ENCODE results near the gene ATP4A. TPM values are rescaled to one million over a fixed set of nuclear protein-coding genes. Genes with fewer than 3 reads are reported as not detected.

ATP4A gene
- total and polyA plus RNA-seq, 9 of the 15 experiments (the other 6 are each of a cell fraction or from before 2014, with no cell fraction given), result 0.15 TPM; not detected in 8

- TF ChIP-seq MNT (conservative IDR thresholded peaks at IDR 0.05) (peak in 1 of 2 experiments; percentile 58; a peak in 2 of 4 replicates), IRF1 (CRISPR knock-in tag; IDR thresholded peaks at IDR 0.05; ENCODE audit: borderline replicate concordance) (no peak), TAF1 (IDR thresholded peaks at IDR 0.05; ENCODE audit: control insufficient read depth, extremely low read depth, insufficient read depth, low read length, severe bottlenecking) (no peak), NFXL1 (CRISPR knock-in tag; IDR thresholded peaks at IDR 0.05) (no peak), THRAP3 (IDR thresholded peaks at IDR 0.05; ENCODE audit: borderline replicate concordance) (no peak), ZNF431 (CRISPR knock-in tag; IDR thresholded peaks at IDR 0.05) (no peak), ESRRA (IDR thresholded peaks at IDR 0.05; ENCODE audit: borderline replicate concordance, low read depth) (0 out of 2 replicates have a peak, but pooled peaks have one; percentile 9), ZNF324 (CRISPR knock-in tag; IDR thresholded peaks at IDR 0.05) (no peak), NFRKB (IDR thresholded peaks at IDR 0.05; ENCODE audit: low read depth) (no peak), MLX (CRISPR knock-in tag; conservative IDR thresholded peaks at IDR 0.05) (no peak), RAD21 (CRISPR knock-in tag; conservative IDR thresholded peaks at IDR 0.05 in 1 of 2, IDR thresholded peaks at IDR 0.05 in 1 of 2) (peak in 1 of 2 experiments; percentile 42; a peak in 2 of 4 replicates), CCNT2 (IDR thresholded peaks at IDR 0.05; ENCODE audit: borderline replicate concordance, extremely low read depth, insufficient read length, low read depth, low read length) (no peak), ZNF586 (CRISPR knock-in tag; conservative IDR thresholded peaks at IDR 0.05) (no peak), SAP30 (IDR thresholded peaks at IDR 0.05; ENCODE audit: borderline replicate concordance, insufficient read depth, low read depth, low read length, poor library complexity, severe bottlenecking) (no peak), SAFB (IDR thresholded peaks at IDR 0.05; ENCODE audit: borderline replicate concordance, low read depth, low read length) (no peak), ZNF780A (CRISPR knock-in tag; IDR thresholded peaks at IDR 0.05) (no peak), ZNF121 (CRISPR knock-in tag; conservative IDR thresholded peaks at IDR 0.05) (no peak), ATF7 (IDR thresholded peaks at IDR 0.05) (peak; percentile 16; the same call in 1 of the 2 replicates), CEBPB (tag; IDR thresholded peaks at IDR 0.05) (no peak), ZNF445 (CRISPR knock-in tag; IDR thresholded peaks at IDR 0.05; ENCODE audit: low read depth) (no peak), KLF1 (tag; IDR thresholded peaks at IDR 0.05) (no peak), MBD1 (CRISPR knock-in tag; IDR thresholded peaks at IDR 0.05) (no peak), PHF20 (IDR thresholded peaks at IDR 0.05; ENCODE audit: partially characterized antibody) (no peak)
Observed at GRCh38 chr19:35557539-35558399, 5.7 kb downstream of the ATP4A start (continued).

All from K562 (cell line).